HEK293T (cell line): Measurements from ENCODE around the gene ELF2.

ENCODE experiments used
- ARNT ChIP-seq: fragments of 450-650 bp; IDR thresholded peaks from 2 replicates; pipeline ENCODE4 v1.6.1; 2017; ENCODE audit warnings: mild to moderate bottlenecking
- BHLHE40 ChIP-seq: fragments of 450-650 bp; IDR thresholded peaks from 2 replicates; pipeline ENCODE4 v1.6.1; 2016; ENCODE audit warnings: mild to moderate bottlenecking, moderate library complexity, borderline replicate concordance
- FOXM1 ChIP-seq: fragments of 450-650 bp; IDR thresholded peaks from 2 replicates; pipeline ENCODE4 v1.6.1; 2017; ENCODE audit warnings: mild to moderate bottlenecking, borderline replicate concordance
- HDGF ChIP-seq: fragments of 450-650 bp; IDR thresholded peaks from 2 replicates; pipeline ENCODE4 v1.6.1; 2017; ENCODE audit warnings: antibody characterized with exemption, borderline replicate concordance
- LEF1 ChIP-seq: fragments of 450-650 bp; IDR thresholded peaks from 2 replicates; pipeline ENCODE4 v1.6.1; 2017; ENCODE audit warnings: mild to moderate bottlenecking, borderline replicate concordance
- SUZ12 ChIP-seq: fragments of 450-650 bp; IDR thresholded peaks from 2 replicates; pipeline ENCODE4 v1.6.1; 2016; ENCODE audit warnings: mild to moderate bottlenecking

- TF ChIP-seq SUZ12 (no peak), ARNT (no peak), LEF1 (no peak), HDGF (no peak), BHLHE40 (no peak), FOXM1 (no peak)
Observed at GRCh38 chr4:139154134-139154421, 22.9 kb downstream of the ELF2 start.
